Calu3 (cell line): ENCODE measurements around the gene CENPS. TPM values are rescaled to one million over a fixed set of nuclear protein-coding genes. Genes with fewer than 3 reads are reported as not detected.

Experiments used
- BruUV-seq: library from RNA; stranded (reverse); fragments of 400-500 nt; replicated peaks from 2 replicates; lab custom pipeline; 2021; lab: Mats Ljungman, UMichigan
- CTCF ChIA-PET: fragments of 300-600 bp; sonication (Branson Sonifier 250); formaldehyde crosslinking; loops from one replicate; lab custom pipeline; 2022; ENCODE audit warnings: antibody characterized with exemption; lab: Charles Lee
- DNase-seq: peaks from one replicate; pipeline ENCODE4 v3.0.0; 2022
- H3K27ac Mint-ChIP-seq: one replicate; pipeline ENCODE4 v1.8.0; 2022; ENCODE audit warnings: mixed read lengths; ENCODE audit not compliant: unreplicated experiment
- H3K27me3 Mint-ChIP-seq: one replicate; pipeline ENCODE4 v1.8.0; 2022; ENCODE audit warnings: mixed read lengths; ENCODE audit not compliant: unreplicated experiment
- H3K36me3 Mint-ChIP-seq: one replicate; pipeline ENCODE4 v1.8.0; 2022; ENCODE audit warnings: mild to moderate bottlenecking, moderate library complexity, mixed read lengths; ENCODE audit not compliant: insufficient read depth, unreplicated experiment
- H3K4me1 Mint-ChIP-seq: one replicate; pipeline ENCODE4 v1.8.0; 2022; ENCODE audit warnings: mild to moderate bottlenecking, low read depth, mixed read lengths; ENCODE audit not compliant: unreplicated experiment
- H3K4me3 Mint-ChIP-seq: one replicate; pipeline ENCODE4 v1.8.0; 2022; ENCODE audit warnings: mild to moderate bottlenecking, low read depth, moderate library complexity, mixed read lengths; ENCODE audit not compliant: unreplicated experiment
- H3K9me3 Mint-ChIP-seq: one replicate; pipeline ENCODE4 v1.8.0; 2022; ENCODE audit warnings: low read depth, mixed read lengths; ENCODE audit not compliant: unreplicated experiment
- intact Hi-C: fragments of 100-400 bp; cut with micrococcal nuclease; formaldehyde crosslinking; loops from one replicate; pipeline ENCODE4 v1.10.0; 2022; ENCODE audit not compliant: unreplicated experiment
- total RNA-seq: library from RNA; stranded (reverse); gene quantifications from 2 replicates; pipeline ENCODE4 v1.2.3, GENCODE V29; 2022
- TF ChIP-seq, protein P1 (sequence below): fragments of 200-600 bp; IDR thresholded peaks from one replicate; pipeline ENCODE4 v1.8.0; 2022; ENCODE audit warnings: antibody characterized with exemption; ENCODE audit not compliant: unreplicated experiment

CENPS gene
- total RNA-seq, 1 experiment from 2014 or later, result 18.0 TPM

- Mint-ChIP-seq H3K4me1 (peaks cover 14% of the 10 kb centered on the region), H3K27ac (peak overlapping the region; percentile 14), H3K36me3 (peaks cover 4% of the 10 kb centered on the region), H3K27me3 (no peaks in the 10 kb centered on the region), H3K9me3 (no peaks in the 10 kb centered on the region), H3K4me3 (no peak overlapping the region)
- no TSS peak for BruUV-seq
- CTCF ChIA-PET, result no interaction called here
- intact Hi-C loops, result no loop called here
- DNase-seq, result no peak
- TF ChIP-seq, protein P1, sequence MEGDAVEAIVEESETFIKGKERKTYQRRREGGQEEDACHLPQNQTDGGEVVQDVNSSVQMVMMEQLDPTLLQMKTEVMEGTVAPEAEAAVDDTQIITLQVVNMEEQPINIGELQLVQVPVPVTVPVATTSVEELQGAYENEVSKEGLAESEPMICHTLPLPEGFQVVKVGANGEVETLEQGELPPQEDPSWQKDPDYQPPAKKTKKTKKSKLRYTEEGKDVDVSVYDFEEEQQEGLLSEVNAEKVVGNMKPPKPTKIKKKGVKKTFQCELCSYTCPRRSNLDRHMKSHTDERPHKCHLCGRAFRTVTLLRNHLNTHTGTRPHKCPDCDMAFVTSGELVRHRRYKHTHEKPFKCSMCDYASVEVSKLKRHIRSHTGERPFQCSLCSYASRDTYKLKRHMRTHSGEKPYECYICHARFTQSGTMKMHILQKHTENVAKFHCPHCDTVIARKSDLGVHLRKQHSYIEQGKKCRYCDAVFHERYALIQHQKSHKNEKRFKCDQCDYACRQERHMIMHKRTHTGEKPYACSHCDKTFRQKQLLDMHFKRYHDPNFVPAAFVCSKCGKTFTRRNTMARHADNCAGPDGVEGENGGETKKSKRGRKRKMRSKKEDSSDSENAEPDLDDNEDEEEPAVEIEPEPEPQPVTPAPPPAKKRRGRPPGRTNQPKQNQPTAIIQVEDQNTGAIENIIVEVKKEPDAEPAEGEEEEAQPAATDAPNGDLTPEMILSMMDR, result no peak
These were observed 46.0 kb upstream of the CENPS start for GRCh38 chr1:10384219-10384618.

- Mint-ChIP-seq H3K4me3 (peak overlapping the region; percentile 43), H3K36me3 (peaks cover 4% of the 10 kb centered on the region), H3K27ac (peak overlapping the region; percentile 76), H3K9me3 (no peaks in the 10 kb centered on the region), H3K4me1 (peaks cover 14% of the 10 kb centered on the region), H3K27me3 (no peaks in the 10 kb centered on the region)
- no peak for DNase-seq
- CTCF ChIA-PET, result interaction anchor here (0.6 to 1.4 kb wide), 4 partner anchors 12 to 795 kb away, joined by 3 to 6 read pairs (median 4); partner anchors contain the start of gene PGD
- TF ChIP-seq, protein P1, result no peak
- BruUV-seq, result no TSS peak
- intact Hi-C loops, result no loop called here
These were observed 43.2 kb upstream of the CENPS start for GRCh38 chr1:10386761-10387676.

DNA sequence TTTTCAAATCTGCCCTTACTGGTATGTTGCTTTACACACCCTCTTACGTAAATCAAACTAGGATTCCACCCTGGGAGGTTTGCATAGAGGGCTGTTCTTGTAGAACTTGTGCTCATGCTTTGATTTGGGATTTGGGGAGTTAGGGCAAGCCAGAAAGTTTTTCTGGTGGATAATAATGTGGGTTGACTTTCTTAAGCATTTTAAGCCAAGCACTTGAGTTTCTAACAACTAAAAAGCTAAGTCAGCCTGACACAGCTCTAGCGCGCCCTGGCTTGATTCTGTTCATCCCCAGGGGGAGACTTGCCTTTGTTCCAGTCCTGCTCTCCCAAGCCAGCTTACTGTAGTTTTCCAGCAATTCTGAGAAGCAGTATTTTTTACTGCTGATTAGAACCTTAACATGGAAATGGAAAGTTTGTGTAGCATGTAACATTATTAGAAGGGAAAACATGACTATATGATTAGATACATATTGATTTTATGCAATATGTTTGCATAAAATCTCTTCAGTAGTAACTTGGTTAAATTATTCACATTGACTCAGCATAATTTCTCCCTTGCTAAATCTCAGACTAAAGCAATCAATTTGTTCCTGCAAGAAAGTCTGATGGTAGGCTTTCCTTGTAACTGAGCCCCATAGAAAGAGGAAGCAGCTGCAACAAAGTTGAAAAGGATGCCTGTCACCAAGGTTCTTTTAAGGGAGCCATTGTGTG lies 42.4 kb upstream of the CENPS start:
- intact Hi-C loops, result loop anchor here (1.0 kb wide), 1 partner anchor 10 kb away; no protein-coding TSS in a partner anchor
- TF ChIP-seq, protein P1, result no peak
- DNase-seq, result peak; percentile 6
- BruUV-seq, result no TSS peak
- CTCF ChIA-PET, result interaction anchor here (0.6 to 1.4 kb wide), 5 partner anchors 11 to 794 kb away, joined by 3 to 6 read pairs (median 3); partner anchors contain the start of genes KIF1B and PGD
- H3K36me3 Mint-ChIP-seq, result peaks cover 4% of the 10 kb centered on the region
- H3K4me3 Mint-ChIP-seq, result peak overlapping the region; percentile 43
- no peaks in the 10 kb centered on the region for H3K27me3 Mint-ChIP-seq
- peaks cover 14% of the 10 kb centered on the region for H3K4me1 Mint-ChIP-seq
- no peaks in the 10 kb centered on the region for H3K9me3 Mint-ChIP-seq
- H3K27ac Mint-ChIP-seq, result peak overlapping the region; percentile 76

DNA sequence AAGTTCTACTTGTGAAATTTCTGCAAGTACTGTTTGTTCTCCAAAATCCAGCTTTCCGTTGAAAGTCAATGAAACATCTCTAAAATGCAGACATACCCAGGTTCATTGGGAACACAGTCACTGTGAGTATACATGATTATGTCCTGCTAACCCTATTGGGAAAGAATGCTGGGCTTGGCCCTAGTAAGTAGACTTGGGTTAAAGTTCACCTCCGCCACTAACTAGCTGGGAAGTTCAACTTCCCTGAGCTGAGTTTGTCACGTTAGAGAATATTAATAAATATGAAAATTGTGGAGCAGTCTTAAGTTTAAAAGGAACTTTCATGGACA lies 41.9 kb upstream of the CENPS start:
- TF ChIP-seq, protein P1, result no peak
- DNase-seq, result no peak
- Mint-ChIP-seq H3K9me3 (no peaks in the 10 kb centered on the region), H3K27ac (peak overlapping the region; percentile 79), H3K4me3 (peak overlapping the region; percentile 43), H3K36me3 (peaks cover 4% of the 10 kb centered on the region), H3K27me3 (no peaks in the 10 kb centered on the region), H3K4me1 (peaks cover 14% of the 10 kb centered on the region)
- intact Hi-C loops, result loop anchor here (1.0 kb wide), 1 partner anchor 10 kb away; no protein-coding TSS in a partner anchor
- CTCF ChIA-PET, result interaction anchor here (0.8 kb wide), 1 partner anchor 178 kb away, joined by 3 read pairs; the partner anchor contains the start of gene KIF1B
- no TSS peak for BruUV-seq
